ENCODE measurements around the gene PACS2. TPM values are rescaled to one million over a fixed set of nuclear protein-coding genes. Genes with fewer than 3 reads are reported as not detected.

PACS2 gene
- total and polyA plus RNA-seq, 2 experiments from 2014 or later, result 41.1 to 54.5 TPM

GRCh38 chr14:105348169-105348944, 33.8 kb downstream of the PACS2 start:
- no peaks in the 10 kb centered on the region for H3K9me2 ChIP-seq (replicated peaks; ENCODE audit: insufficient read depth)
- no peaks in the 10 kb centered on the region for H3K4me1 ChIP-seq (ENCODE audit: insufficient read depth)
- no peaks in the 10 kb centered on the region for H3K27me3 ChIP-seq
- peaks cover 3% of the 10 kb centered on the region for H3K9me3 ChIP-seq (ENCODE audit: low read depth)
- TF ChIP-seq EZH2phosphoT487 (IDR thresholded peaks at IDR 0.05; ENCODE audit: low read depth, severe bottlenecking, unreplicated experiment) (no peak), EZH2 (IDR thresholded peaks at IDR 0.05; ENCODE audit: borderline replicate concordance) (no peak)
- TF ChIP-seq, protein P1, sequence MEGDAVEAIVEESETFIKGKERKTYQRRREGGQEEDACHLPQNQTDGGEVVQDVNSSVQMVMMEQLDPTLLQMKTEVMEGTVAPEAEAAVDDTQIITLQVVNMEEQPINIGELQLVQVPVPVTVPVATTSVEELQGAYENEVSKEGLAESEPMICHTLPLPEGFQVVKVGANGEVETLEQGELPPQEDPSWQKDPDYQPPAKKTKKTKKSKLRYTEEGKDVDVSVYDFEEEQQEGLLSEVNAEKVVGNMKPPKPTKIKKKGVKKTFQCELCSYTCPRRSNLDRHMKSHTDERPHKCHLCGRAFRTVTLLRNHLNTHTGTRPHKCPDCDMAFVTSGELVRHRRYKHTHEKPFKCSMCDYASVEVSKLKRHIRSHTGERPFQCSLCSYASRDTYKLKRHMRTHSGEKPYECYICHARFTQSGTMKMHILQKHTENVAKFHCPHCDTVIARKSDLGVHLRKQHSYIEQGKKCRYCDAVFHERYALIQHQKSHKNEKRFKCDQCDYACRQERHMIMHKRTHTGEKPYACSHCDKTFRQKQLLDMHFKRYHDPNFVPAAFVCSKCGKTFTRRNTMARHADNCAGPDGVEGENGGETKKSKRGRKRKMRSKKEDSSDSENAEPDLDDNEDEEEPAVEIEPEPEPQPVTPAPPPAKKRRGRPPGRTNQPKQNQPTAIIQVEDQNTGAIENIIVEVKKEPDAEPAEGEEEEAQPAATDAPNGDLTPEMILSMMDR (IDR thresholded peaks at IDR 0.05; ENCODE audit: poor library complexity), result no peak
- H2AFZ ChIP-seq, result no peak overlapping the region
- H3K4me2 ChIP-seq, result no peak overlapping the region
- H3K27ac ChIP-seq, result no peak overlapping the region
- H3K36me3 ChIP-seq (replicated peaks; ENCODE audit: insufficient read depth, low read depth), result no peaks in the 10 kb centered on the region
- no peak overlapping the region for H3K4me3 ChIP-seq
- no peak for DNase-seq (ENCODE audit: low spot score)
- H3K79me2 ChIP-seq, result peaks cover 34% of the 10 kb centered on the region
- peaks cover 3% of the 10 kb centered on the region for H4K20me1 ChIP-seq (ENCODE audit: insufficient read depth, poor library complexity, severe bottlenecking)
- WGBS (ENCODE audit: low lambda C conversion rate, missing lambda C conversion rate), result 93% methylated on average over 26 of the region's 26 CpGs

DNA sequence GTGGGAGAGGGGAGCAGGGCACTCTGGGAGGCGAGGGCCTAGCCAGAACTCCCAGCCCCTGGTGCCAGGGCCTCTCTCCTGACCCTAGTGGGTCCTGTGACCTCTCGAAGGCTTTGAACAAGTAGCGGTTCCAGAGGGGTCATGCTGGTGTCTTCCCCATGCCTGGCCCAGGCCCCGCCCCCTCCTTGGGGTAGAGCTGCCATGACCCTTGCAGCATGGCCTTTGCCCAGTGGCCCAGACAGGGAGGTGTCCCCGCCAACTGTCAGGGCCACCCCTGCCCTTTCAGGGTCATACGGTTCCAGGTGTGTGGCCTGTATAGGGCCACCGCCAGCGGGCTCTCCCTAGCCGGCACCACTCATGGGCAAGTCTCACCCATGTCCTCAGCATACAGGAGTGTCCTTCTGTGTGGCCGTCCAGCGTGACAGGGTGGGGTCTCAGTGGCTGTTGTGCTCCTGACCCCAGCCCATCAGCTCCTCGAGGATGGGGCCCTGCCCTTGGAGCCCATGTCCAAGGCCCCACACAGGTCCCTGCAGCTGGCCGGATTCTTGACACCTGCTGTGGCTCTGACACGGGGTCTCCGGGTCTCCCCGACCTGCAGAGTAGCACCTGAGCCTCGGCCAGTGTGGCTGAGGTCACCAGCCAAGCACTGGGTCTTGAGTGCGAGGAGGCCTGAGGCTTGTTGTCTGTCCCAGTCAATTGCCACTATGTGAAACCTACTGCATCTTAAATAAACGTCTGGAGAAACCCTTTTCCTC, 34.6 kb downstream of the PACS2 start:
- TF ChIP-seq EZH2 (IDR thresholded peaks at IDR 0.05; ENCODE audit: borderline replicate concordance), result no peak
- TF ChIP-seq, protein P1 (IDR thresholded peaks at IDR 0.05; ENCODE audit: poor library complexity), result no peak
- TF ChIP-seq EZH2phosphoT487 (IDR thresholded peaks at IDR 0.05; ENCODE audit: low read depth, severe bottlenecking, unreplicated experiment), result no peak
- WGBS (ENCODE audit: low lambda C conversion rate, missing lambda C conversion rate), result 94% methylated on average over 19 of the region's 19 CpGs
- no peak for DNase-seq (ENCODE audit: low spot score)
- Histone ChIP-seq H3K4me2 (no peak overlapping the region), H2AFZ (no peak overlapping the region), H3K4me1 (ENCODE audit: insufficient read depth) (no peaks in the 10 kb centered on the region), H3K79me2 (peaks cover 28% of the 10 kb centered on the region), H3K4me3 (no peak overlapping the region), H3K9me3 (ENCODE audit: low read depth) (peaks cover 3% of the 10 kb centered on the region), H3K27ac (no peak overlapping the region), H4K20me1 (ENCODE audit: insufficient read depth, poor library complexity, severe bottlenecking) (peaks cover 3% of the 10 kb centered on the region), H3K36me3 (replicated peaks; ENCODE audit: insufficient read depth, low read depth) (no peaks in the 10 kb centered on the region), H3K9me2 (replicated peaks; ENCODE audit: insufficient read depth) (no peaks in the 10 kb centered on the region), H3K27me3 (no peaks in the 10 kb centered on the region)

- WGBS (ENCODE audit: low lambda C conversion rate, missing lambda C conversion rate), result 95% methylated on average over 11 of the region's 11 CpGs
- Histone ChIP-seq H3K4me2 (no peak overlapping the region), H3K4me1 (ENCODE audit: insufficient read depth) (no peaks in the 10 kb centered on the region), H3K9me2 (replicated peaks; ENCODE audit: insufficient read depth) (no peaks in the 10 kb centered on the region), H3K36me3 (replicated peaks; ENCODE audit: insufficient read depth, low read depth) (no peaks in the 10 kb centered on the region), H4K20me1 (ENCODE audit: insufficient read depth, poor library complexity, severe bottlenecking) (peaks cover 3% of the 10 kb centered on the region), H3K4me3 (no peak overlapping the region), H3K27me3 (no peaks in the 10 kb centered on the region), H3K79me2 (peaks cover 20% of the 10 kb centered on the region), H3K9me3 (ENCODE audit: low read depth) (peaks cover 3% of the 10 kb centered on the region), H2AFZ (no peak overlapping the region), H3K27ac (no peak overlapping the region)
- no peak for DNase-seq (ENCODE audit: low spot score)
- TF ChIP-seq, protein P1 (IDR thresholded peaks at IDR 0.05; ENCODE audit: poor library complexity), result no peak
- no peak for TF ChIP-seq EZH2 (IDR thresholded peaks at IDR 0.05; ENCODE audit: borderline replicate concordance)
Observed at GRCh38 chr14:105349992-105350391, 35.4 kb downstream of the PACS2 start.
